K562 (cell line): ENCODE data around the gene ZFP64. TPM values are rescaled to one million over a fixed set of nuclear protein-coding genes. Genes with fewer than 3 reads are reported as not detected.
A peak's percentile ranks its signal among the peaks of the same experiment; 100 is the strongest.

ENCODE experiments used
- ATAC-seq: fragments of 200-7000 bp; cut with Tn5 transposase; 3 replicates; pipeline ENCODE4 v1.9.1; 2020; ENCODE audit warnings: moderate library complexity
- BruUV-seq: library from RNA; stranded (reverse); fragments of 400-500 nt; replicated peaks from 2 replicates; lab custom pipeline; 2021; lab: Mats Ljungman, UMichigan
- CTCF ChIA-PET: fragments of 300-600 bp; formaldehyde crosslinking; extraction: SDS; loops from one replicate; lab custom pipeline; 2021; ENCODE audit warnings: low intra/inter-chr PET ratio; lab: Yijun Ruan, JAX
- POLR2A ChIA-PET: fragments of 300-600, 350-650 bp; sonication (Branson Sonifier 250); formaldehyde crosslinking; extraction: SDS; loops from one replicate; lab custom pipeline; 2021; ENCODE audit warnings: antibody characterized with exemption, inconsistent platforms; lab: Yijun Ruan, JAX
- DNase-seq, 4 experiments: peaks; one replicate each; pipeline versions ENCODE4 v3.0.0 to v3.0.0-alpha.2; 2011 to 2018; ENCODE audit warnings: low spot score in 3 of 4, mixed read lengths in 3 of 4; ENCODE audit errors: extremely low read depth in 1 of 4
- FAIRE-seq: peaks from 2 replicates; lab custom pipeline; 2011; peaks lifted over from hg19 to GRCh38; lab: Jason Lieb, UNC
- H2AFZ ChIP-seq: 2 replicates; pipeline ENCODE4 v1.6.0; 2011; ENCODE audit warnings: low read depth, low read length, control low read depth, inconsistent platforms
- H3K27ac ChIP-seq: fragments of 200-600 bp; 3 replicates; pipeline ENCODE4 v1.8.0; 2011; ENCODE audit warnings: low read depth, mild to moderate bottlenecking, control low read depth, inconsistent platforms, low read length, moderate library complexity, mixed read lengths; ENCODE audit errors: extremely low read depth
- H3K27me3 ChIP-seq, 2 experiments: fragments of 300-600 bp in 1 of 2; 2 replicates in 1 of 2; 3 replicates in 1 of 2; pipeline versions ENCODE4 v1.6.0 to v1.8.0; 2011; ENCODE audit warnings: inconsistent platforms in 2 of 2, low read length in 2 of 2, mild to moderate bottlenecking in 1 of 2, mixed read lengths in 1 of 2, moderate library complexity in 1 of 2; ENCODE audit not compliant: control insufficient read depth in 2 of 2, insufficient read depth in 2 of 2
- H3K36me3 ChIP-seq: fragments of 300-600 bp; 3 replicates; pipeline ENCODE4 v1.8.0; 2011; ENCODE audit warnings: mild to moderate bottlenecking, low read length, inconsistent platforms; ENCODE audit not compliant: control insufficient read depth, insufficient read depth
- H3K4me1 ChIP-seq, 2 experiments: fragments of 200-600 bp in 1 of 2; replicated peaks in 1 of 2; 2 replicates in 1 of 2; 3 replicates in 1 of 2; pipeline versions ENCODE4 v1.5.1 to v1.8.0; 2011; ENCODE audit warnings: inconsistent platforms in 2 of 2, low read length in 2 of 2, mild to moderate bottlenecking in 1 of 2, mixed read lengths in 1 of 2, moderate library complexity in 1 of 2; ENCODE audit not compliant: control insufficient read depth in 2 of 2, insufficient read depth in 2 of 2
- H3K4me2 ChIP-seq: 2 replicates; pipeline ENCODE4 v1.6.1; 2011; ENCODE audit warnings: low read length, control low read depth, inconsistent platforms, mixed read lengths; ENCODE audit not compliant: insufficient read depth
- H3K4me3 ChIP-seq: fragments of 200-600 bp; sonication (generic), shearing (Covaris generic); 2 replicates; pipeline ENCODE4 v1.5.1; 2016; ENCODE audit warnings: control low read depth, inconsistent platforms
- H3K79me2 ChIP-seq: fragments of 200-600 bp; 3 replicates; pipeline ENCODE4 v1.8.0; 2011; ENCODE audit warnings: low read length, inconsistent platforms; ENCODE audit not compliant: control insufficient read depth, insufficient read depth
- H3K9ac ChIP-seq, 2 experiments: 2 replicates each; pipeline versions ENCODE4 v1.6.0 to v1.6.1; 2011; ENCODE audit warnings: low read depth in 2 of 2, low read length in 2 of 2, control low read depth in 1 of 2, inconsistent platforms in 1 of 2, mild to moderate bottlenecking in 1 of 2, mixed read lengths in 1 of 2; ENCODE audit not compliant: insufficient read depth in 1 of 2
- H3K9me1 ChIP-seq: one replicate; pipeline ENCODE4 v1.6.0; 2011; ENCODE audit warnings: inconsistent platforms, mild to moderate bottlenecking, low read length, moderate library complexity; ENCODE audit not compliant: control insufficient read depth, insufficient read depth
- H3K9me3 ChIP-seq: replicated peaks from 2 replicates; pipeline ENCODE4 v1.5.1; 2011; ENCODE audit warnings: low read depth, low read length, inconsistent platforms; ENCODE audit not compliant: control insufficient read depth, insufficient read depth
- H4K20me1 ChIP-seq: replicated peaks from 2 replicates; pipeline ENCODE4 v1.6.1; 2011; ENCODE audit warnings: low read length, inconsistent platforms, mixed read lengths; ENCODE audit not compliant: control insufficient read depth, insufficient read depth
- HNRNPK ChIP-seq: fragments of 200-400 bp; formaldehyde crosslinking; IDR thresholded peaks from one replicate; pipeline ENCODE4 v1.6.1; 2018; ENCODE audit warnings: mild to moderate bottlenecking, low read depth, low read length; ENCODE audit not compliant: poor library complexity, severe bottlenecking
- ZBTB40 ChIP-seq, 2 experiments: fragments of 450-650 bp in 1 of 2; sonication (generic) in 1 of 2; formaldehyde crosslinking in 1 of 2; IDR thresholded peaks; 2 replicates each; pipeline versions ENCODE4 v1.7.1 to v1.9.0; 2016 to 2022; ENCODE audit warnings: inconsistent platforms in 1 of 2, mild to moderate bottlenecking in 1 of 2, missing genetic modification reagents in 1 of 2
- WGBS: fragments of 100-300 bp; shearing (Covaris generic); methylation state at CpG from one replicate; pipeline ENCODE4 v1.1.6; 2016; ENCODE audit warnings: low coverage, mixed read lengths; ENCODE audit not compliant: insufficient coverage; ENCODE audit errors: missing lambda C conversion rate; 5-methylcytosine and 5-hydroxymethylcytosine counted together
- in situ Hi-C: fragments of 300-500 bp; cut with MboI; formaldehyde crosslinking; loops from 4 replicates; pipeline ENCODE4 v1.15.0; 2018; ENCODE audit warnings: inconsistent platforms, mixed read lengths
- intact Hi-C: fragments of 100-400 bp; cut with micrococcal nuclease; formaldehyde crosslinking; loops from 2 replicates; pipeline ENCODE4 v1.14.2; 2022
- polyA plus RNA-seq, 8 experiments: library from polyadenylated mRNA; depleted of rRNA in 4 of 8; stranded (reverse) in 5 of 8; unstranded in 3 of 8; fragments of >200 nt; fragmentation: Nextera tagmentation in 2 of 8; fragmentation: Illumina TruSeq in 1 of 8; extraction: Ambion mirVana in 2 of 8; extraction: Trizol in 1 of 8; gene quantifications; 2 replicates each; pipeline versions ENCODE4 v1.2.1 to v1.2.3, GENCODE V29; 2011 to 2014; ENCODE audit warnings: inconsistent platforms in 1 of 8, missing spikeins in 1 of 8
- total RNA-seq, 7 experiments: library from RNA; depleted of rRNA in 6 of 7; stranded (reverse); fragments of >200 nt in 6 of 7; fragmentation: Illumina TruSeq in 2 of 7; extraction: Trizol in 2 of 7; gene quantifications; 2 replicates each; pipeline versions ENCODE4 v1.2.1 to v1.2.3, GENCODE V29; 2011 to 2021; ENCODE audit warnings: low replicate concordance in 1 of 7

Gene ZFP64
- total and polyA plus RNA-seq, 9 of the 15 experiments (the other 6 are each of a cell fraction or from before 2014, with no cell fraction given) = 1.4 to 13.4 (median 7.0) TPM

GRCh38 chr20:52154575-52154974 is 37.0 kb downstream of the ZFP64 start:
- Histone ChIP-seq H3K79me2 (no peaks in the 10 kb centered on the region), H3K4me3 (no peak overlapping the region), H3K27me3 (no peaks in the 10 kb centered on the region), H3K9me3 (no peaks in the 10 kb centered on the region), H3K4me1 (no peaks in the 10 kb centered on the region), H4K20me1 (no peaks in the 10 kb centered on the region), H3K9ac (no peak overlapping the region), H3K9me1 (no peaks in the 10 kb centered on the region), H2AFZ (no peak overlapping the region), H3K36me3 (peaks cover 33% of the 10 kb centered on the region), H3K4me2 (no peak overlapping the region), H3K27ac (no peak overlapping the region)
- BruUV-seq = no TSS peak
- FAIRE-seq (no peak), DNase-seq (no peak), ATAC-seq (no peak)
- intact Hi-C loops = no loop called here
- 36% methylated on average over 1 of the region's 1 CpG for WGBS
- ChIA-PET POLR2A (no interaction called here), CTCF (no interaction called here)
- in situ Hi-C loops = no loop called here
- no peak for TF ChIP-seq HNRNPK
- TF ChIP-seq ZBTB40 (IDR thresholded peaks at IDR 0.05) = peak; percentile 65
- TF ChIP-seq ZBTB40 (CRISPR knock-in tag; IDR thresholded peaks at IDR 0.05) = no peak
